Body of pancreas (tissue), 4 donors: ENCODE results near the gene HTRA2. TPM values are rescaled to one million over a fixed set of nuclear protein-coding genes. Genes with fewer than 3 reads are reported as not detected.

Source experiments
- ATAC-seq: fragments of 150-250 bp; one replicate; pipeline ENCODE4 v1.9.1; 2016
- DNase-seq, 4 donors: peaks; one replicate each; pipeline ENCODE4 v3.0.0-alpha.2; 2019
- H3K27ac ChIP-seq, 4 donors: fragments of 200-600 bp; sonication (generic); 1 replicate in 3 of 4; 2 replicates in 1 of 4; pipeline versions ENCODE4 v1.5.1 to v1.6.1; 2016 to 2019; ENCODE audit warnings: mild to moderate bottlenecking in 1 of 4, mixed read lengths in 1 of 4, moderate library complexity in 1 of 4
- H3K27me3 ChIP-seq, 2 donors: fragments of 200-600 bp; sonication (generic); one replicate each; pipeline ENCODE4 v1.6.0; 2016; ENCODE audit warnings: mild to moderate bottlenecking in 1 of 2
- H3K36me3 ChIP-seq, 2 donors: fragments of 200-600 bp; sonication (generic); replicated peaks in 1 of 2; 2 replicates each; pipeline ENCODE4 v1.5.1; 2016; ENCODE audit warnings: low read depth in 2 of 2; ENCODE audit not compliant: insufficient read depth in 1 of 2
- H3K4me1 ChIP-seq: fragments of 200-600 bp; sonication (generic); one replicate; pipeline ENCODE4 v1.6.0; 2016
- H3K4me3 ChIP-seq, 2 donors: fragments of 200-600 bp; sonication (generic); 1 replicate in 1 of 2; 2 replicates in 1 of 2; pipeline ENCODE4 v1.5.1; 2016 to 2019
- H3K9me3 ChIP-seq, 3 donors: fragments of 200-600 bp; sonication (generic); 1 replicate in 2 of 3; 2 replicates in 1 of 3; pipeline ENCODE4 v1.5.1; 2016
- CTCF ChIP-seq, 7 experiments: fragments of 450-650 bp in 4 of 7; fragments of 200-600 bp in 3 of 7; sonication (generic) in 3 of 7; IDR thresholded peaks; one replicate each; pipeline ENCODE4 v1.5.1; 2016 to 2019; ENCODE audit warnings: antibody characterized with exemption in 7 of 7
- POLR2A ChIP-seq, 3 donors: fragments of 450-650 bp; IDR thresholded peaks; one replicate each; pipeline ENCODE4 v1.6.1; 2016; ENCODE audit warnings: antibody characterized with exemption in 3 of 3, mild to moderate bottlenecking in 2 of 3
- WGBS, 2 donors: methylation state at CpG; one replicate each; pipeline ENCODE4 v1.1.5; 2017; 5-methylcytosine and 5-hydroxymethylcytosine counted together
- intact Hi-C: fragments of 100-400 bp; cut with DNase I; formaldehyde crosslinking; loops from one replicate; pipeline ENCODE4 v1.15.1; 2023
- total RNA-seq, 2 donors: library from RNA; depleted of rRNA; stranded (reverse); fragments of >200 nt; gene quantifications; one replicate each; pipeline ENCODE4 v1.1.0, GENCODE V29; 2016

The HTRA2 gene
- total RNA-seq, 2 donors from 2014 or later = 14.3 to 14.5 TPM

- intact Hi-C loops = no loop called here
- H3K27ac ChIP-seq = no peak overlapping the region
- peaks cover 0 to 36% of the 10 kb centered on the region in 2 donors for H3K27me3 ChIP-seq
- peaks cover 46% of the 10 kb centered on the region for H3K4me1 ChIP-seq
- H3K4me3 ChIP-seq = no peak overlapping the region
- DNase-seq = no peak
- H3K9me3 ChIP-seq = no peaks in the 10 kb centered on the region
- 71 to 72% methylated on average over 4 of the region's 4 CpGs for WGBS, 2 donors
- no peak for ATAC-seq
- TF ChIP-seq POLR2A (IDR thresholded peaks at IDR 0.05) = no peak
- TF ChIP-seq CTCF (IDR thresholded peaks at IDR 0.05) = no peak
- no peaks in the 10 kb centered on the region for H3K36me3 ChIP-seq
These were observed 19.5 kb upstream of the HTRA2 start for GRCh38 chr2:74510272-74510671.

- intact Hi-C loops = no loop called here
- 28 to 37% methylated on average over 8 to 11 of the region's 11 CpGs for WGBS, 2 donors
- H3K4me3 ChIP-seq = no peak overlapping the region
- no peaks in the 10 kb centered on the region for H3K9me3 ChIP-seq
- no peak overlapping the region for H3K27ac ChIP-seq
- H3K4me1 ChIP-seq = peaks cover 46% of the 10 kb centered on the region
- H3K36me3 ChIP-seq = no peaks in the 10 kb centered on the region
- TF ChIP-seq CTCF (IDR thresholded peaks at IDR 0.05) (no peak), POLR2A (IDR thresholded peaks at IDR 0.05) (no peak)
- DNase-seq (no peak), ATAC-seq (no peak)
- peaks cover 0 to 47% of the 10 kb centered on the region in 2 donors for H3K27me3 ChIP-seq
These were observed 18.4 kb upstream of the HTRA2 start for GRCh38 chr2:74511104-74511989.

- no peak for TF ChIP-seq POLR2A (IDR thresholded peaks at IDR 0.05)
- TF ChIP-seq CTCF (IDR thresholded peaks at IDR 0.05) = no peak
- no peak overlapping the region for H3K27ac ChIP-seq
- no peaks in the 10 kb centered on the region for H3K9me3 ChIP-seq
- H3K36me3 ChIP-seq = no peaks in the 10 kb centered on the region
- no peak overlapping the region for H3K4me3 ChIP-seq
- ATAC-seq (no peak), DNase-seq (no peak)
- H3K4me1 ChIP-seq = peaks cover 44% of the 10 kb centered on the region
- WGBS, 2 donors = 8 to 11% methylated on average over 16 to 32 of the region's 36 CpGs
- intact Hi-C loops = no loop called here
- H3K27me3 ChIP-seq = peaks cover 0 to 62% of the 10 kb centered on the region in 2 donors
These were observed 16.8 kb upstream of the HTRA2 start for GRCh38 chr2:74512744-74513604.

- no peak for ATAC-seq
- intact Hi-C loops = no loop called here
- DNase-seq = no peak
- Histone ChIP-seq H3K9me3 (no peaks in the 10 kb centered on the region), H3K27me3 (peaks cover 0 to 68% of the 10 kb centered on the region in 2 donors), H3K4me3 (no peak overlapping the region), H3K4me1 (peaks cover 39% of the 10 kb centered on the region), H3K36me3 (no peaks in the 10 kb centered on the region), H3K27ac (no peak overlapping the region)
- WGBS, 2 donors = 6 to 17% methylated on average over 20 to 50 of the region's 52 CpGs
- TF ChIP-seq POLR2A (IDR thresholded peaks at IDR 0.05) (no peak), CTCF (IDR thresholded peaks at IDR 0.05) (no peak)
These were observed 15.9 kb upstream of the HTRA2 start for GRCh38 chr2:74513605-74514367.
